HL-60 (cell line): ENCODE results near the gene MEPCE.
A peak's percentile ranks its signal among the peaks of the same experiment; 100 is the strongest.

Experiments
- CTCF ChIP-seq: IDR thresholded peaks from one replicate; pipeline ENCODE4 v1.5.1; 2011; ENCODE audit warnings: low read length, control low read depth, inconsistent platforms; ENCODE audit not compliant: insufficient read depth
- GABPA ChIP-seq: IDR thresholded peaks from 2 replicates; pipeline ENCODE4 v1.6.1; 2012; ENCODE audit warnings: low read depth
- POLR2AphosphoS5 ChIP-seq: IDR thresholded peaks from 2 replicates; pipeline ENCODE4 v1.6.1; 2012; ENCODE audit warnings: low read depth
- REST ChIP-seq: IDR thresholded peaks from 2 replicates; pipeline ENCODE4 v1.6.1; 2012; ENCODE audit warnings: low read depth; ENCODE audit not compliant: insufficient replicate concordance

- TF ChIP-seq CTCF (no peak), POLR2AphosphoS5 (peak; percentile 99), GABPA (no peak), REST (no peak)
Observed at GRCh38 chr7:100428199-100428966, 1.2 kb upstream of the MEPCE start, which contains the start of gene ZCWPW1.
